ENCODE results near the gene GPR84. TPM values are rescaled to one million over a fixed set of nuclear protein-coding genes. Genes with fewer than 3 reads are reported as not detected.

Gene GPR84
- total and polyA plus RNA-seq, 9 of the 15 experiments (the other 6 are each of a cell fraction or from before 2014, with no cell fraction given): 0.07 to 0.18 (median 0.11) TPM; not detected in 5

DNA sequence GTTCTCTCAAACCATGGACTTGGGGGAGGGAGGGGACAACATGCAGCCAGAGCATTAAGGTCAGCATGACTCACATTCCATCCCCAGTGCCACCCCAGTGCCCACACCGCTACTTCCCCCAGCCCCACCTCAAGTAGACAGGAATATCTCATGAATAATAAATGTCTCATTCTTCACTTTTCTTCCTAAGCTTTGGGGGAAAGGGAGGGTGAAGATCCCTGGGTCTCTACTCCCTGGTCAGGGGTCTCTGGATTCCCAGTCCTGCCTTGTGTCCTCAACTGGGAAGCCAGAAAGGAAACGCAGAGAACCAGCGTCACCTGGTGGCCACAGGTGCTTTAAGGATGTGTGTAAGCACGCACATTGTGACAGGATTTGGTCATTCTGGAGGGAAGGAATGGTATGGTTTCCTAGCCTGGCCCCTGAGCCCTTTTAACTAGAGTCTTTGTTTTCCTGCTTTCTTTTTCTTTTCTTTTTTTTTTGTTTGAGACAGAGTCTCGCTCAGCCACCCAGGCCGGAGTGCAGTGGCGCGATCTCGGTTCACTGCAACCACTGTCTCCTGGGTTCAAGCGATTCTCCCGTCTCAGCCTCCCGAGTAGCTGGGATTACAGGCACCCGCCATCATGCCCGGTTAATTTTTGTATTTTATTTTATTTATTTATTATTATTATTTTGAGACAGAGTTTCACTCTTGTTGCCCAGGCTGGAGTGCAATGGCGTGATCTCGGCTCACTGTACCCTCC lies 3.4 kb downstream of the GPR84 start (continued):
- TF ChIP-seq, protein P1, sequence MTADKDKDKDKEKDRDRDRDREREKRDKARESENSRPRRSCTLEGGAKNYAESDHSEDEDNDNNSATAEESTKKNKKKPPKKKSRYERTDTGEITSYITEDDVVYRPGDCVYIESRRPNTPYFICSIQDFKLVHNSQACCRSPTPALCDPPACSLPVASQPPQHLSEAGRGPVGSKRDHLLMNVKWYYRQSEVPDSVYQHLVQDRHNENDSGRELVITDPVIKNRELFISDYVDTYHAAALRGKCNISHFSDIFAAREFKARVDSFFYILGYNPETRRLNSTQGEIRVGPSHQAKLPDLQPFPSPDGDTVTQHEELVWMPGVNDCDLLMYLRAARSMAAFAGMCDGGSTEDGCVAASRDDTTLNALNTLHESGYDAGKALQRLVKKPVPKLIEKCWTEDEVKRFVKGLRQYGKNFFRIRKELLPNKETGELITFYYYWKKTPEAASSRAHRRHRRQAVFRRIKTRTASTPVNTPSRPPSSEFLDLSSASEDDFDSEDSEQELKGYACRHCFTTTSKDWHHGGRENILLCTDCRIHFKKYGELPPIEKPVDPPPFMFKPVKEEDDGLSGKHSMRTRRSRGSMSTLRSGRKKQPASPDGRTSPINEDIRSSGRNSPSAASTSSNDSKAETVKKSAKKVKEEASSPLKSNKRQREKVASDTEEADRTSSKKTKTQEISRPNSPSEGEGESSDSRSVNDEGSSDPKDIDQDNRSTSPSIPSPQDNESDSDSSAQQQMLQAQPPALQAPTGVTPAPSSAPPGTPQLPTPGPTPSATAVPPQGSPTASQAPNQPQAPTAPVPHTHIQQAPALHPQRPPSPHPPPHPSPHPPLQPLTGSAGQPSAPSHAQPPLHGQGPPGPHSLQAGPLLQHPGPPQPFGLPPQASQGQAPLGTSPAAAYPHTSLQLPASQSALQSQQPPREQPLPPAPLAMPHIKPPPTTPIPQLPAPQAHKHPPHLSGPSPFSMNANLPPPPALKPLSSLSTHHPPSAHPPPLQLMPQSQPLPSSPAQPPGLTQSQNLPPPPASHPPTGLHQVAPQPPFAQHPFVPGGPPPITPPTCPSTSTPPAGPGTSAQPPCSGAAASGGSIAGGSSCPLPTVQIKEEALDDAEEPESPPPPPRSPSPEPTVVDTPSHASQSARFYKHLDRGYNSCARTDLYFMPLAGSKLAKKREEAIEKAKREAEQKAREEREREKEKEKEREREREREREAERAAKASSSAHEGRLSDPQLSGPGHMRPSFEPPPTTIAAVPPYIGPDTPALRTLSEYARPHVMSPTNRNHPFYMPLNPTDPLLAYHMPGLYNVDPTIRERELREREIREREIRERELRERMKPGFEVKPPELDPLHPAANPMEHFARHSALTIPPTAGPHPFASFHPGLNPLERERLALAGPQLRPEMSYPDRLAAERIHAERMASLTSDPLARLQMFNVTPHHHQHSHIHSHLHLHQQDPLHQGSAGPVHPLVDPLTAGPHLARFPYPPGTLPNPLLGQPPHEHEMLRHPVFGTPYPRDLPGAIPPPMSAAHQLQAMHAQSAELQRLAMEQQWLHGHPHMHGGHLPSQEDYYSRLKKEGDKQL (CRISPR knock-in tag; IDR thresholded peaks at IDR 0.05; ENCODE audit: borderline replicate concordance): no peak
- TF ChIP-seq, protein P2, sequence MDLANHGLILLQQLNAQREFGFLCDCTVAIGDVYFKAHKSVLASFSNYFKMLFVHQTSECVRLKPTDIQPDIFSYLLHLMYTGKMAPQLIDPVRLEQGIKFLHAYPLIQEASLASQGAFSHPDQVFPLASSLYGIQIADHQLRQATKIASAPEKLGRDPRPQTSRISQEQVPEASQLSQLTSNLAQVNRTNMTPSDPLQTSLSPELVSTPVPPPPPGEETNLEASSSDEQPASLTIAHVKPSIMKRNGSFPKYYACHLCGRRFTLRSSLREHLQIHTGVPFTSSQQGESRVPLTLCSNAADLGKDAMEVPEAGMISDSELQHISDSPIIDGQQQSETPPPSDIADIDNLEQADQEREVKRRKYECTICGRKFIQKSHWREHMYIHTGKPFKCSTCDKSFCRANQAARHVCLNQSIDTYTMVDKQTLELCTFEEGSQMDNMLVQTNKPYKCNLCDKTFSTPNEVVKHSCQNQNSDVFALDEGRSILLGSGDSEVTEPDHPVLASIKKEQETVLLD (IDR thresholded peaks at IDR 0.05): peak; percentile 67; the same call in 1 of the 2 replicates
- TF ChIP-seq HDAC1 (IDR thresholded peaks at IDR 0.05) (peak in 1 of 2 experiments; percentile 53; a peak in 1 of 4 replicates), TEAD1 (CRISPR knock-in tag; IDR thresholded peaks at IDR 0.05) (0 out of 4 replicates have a peak, but pooled peaks of 1 of the 2 experiments have one; percentile 31), SMC3 (conservative IDR thresholded peaks at IDR 0.05; ENCODE audit: insufficient read depth, low read depth, low read length) (peak; percentile 98), GATAD2A (IDR thresholded peaks at IDR 0.05) (peak; percentile 63; the same call in 1 of the 2 replicates), ARID1B (IDR thresholded peaks at IDR 0.05) (0 out of 2 replicates have a peak, but pooled peaks have one; percentile 27), CBX1 (IDR thresholded peaks at IDR 0.05; ENCODE audit: low read depth) (no peak), LCOR (CRISPR knock-in tag; IDR thresholded peaks at IDR 0.05) (0 out of 2 replicates have a peak, but pooled peaks have one; percentile 23)
- TF ChIP-seq, protein P3, sequence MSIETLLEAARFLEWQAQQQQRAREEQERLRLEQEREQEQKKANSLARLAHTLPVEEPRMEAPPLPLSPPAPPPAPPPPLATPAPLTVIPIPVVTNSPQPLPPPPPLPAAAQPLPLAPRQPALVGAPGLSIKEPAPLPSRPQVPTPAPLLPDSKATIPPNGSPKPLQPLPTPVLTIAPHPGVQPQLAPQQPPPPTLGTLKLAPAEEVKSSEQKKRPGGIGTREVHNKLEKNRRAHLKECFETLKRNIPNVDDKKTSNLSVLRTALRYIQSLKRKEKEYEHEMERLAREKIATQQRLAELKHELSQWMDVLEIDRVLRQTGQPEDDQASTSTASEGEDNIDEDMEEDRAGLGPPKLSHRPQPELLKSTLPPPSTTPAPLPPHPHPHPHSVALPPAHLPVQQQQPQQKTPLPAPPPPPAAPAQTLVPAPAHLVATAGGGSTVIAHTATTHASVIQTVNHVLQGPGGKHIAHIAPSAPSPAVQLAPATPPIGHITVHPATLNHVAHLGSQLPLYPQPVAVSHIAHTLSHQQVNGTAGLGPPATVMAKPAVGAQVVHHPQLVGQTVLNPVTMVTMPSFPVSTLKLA (conservative IDR thresholded peaks at IDR 0.05): peak; percentile 29 to 32; a peak in 2 of 4 replicates
- TF ChIP-seq, protein P4, sequence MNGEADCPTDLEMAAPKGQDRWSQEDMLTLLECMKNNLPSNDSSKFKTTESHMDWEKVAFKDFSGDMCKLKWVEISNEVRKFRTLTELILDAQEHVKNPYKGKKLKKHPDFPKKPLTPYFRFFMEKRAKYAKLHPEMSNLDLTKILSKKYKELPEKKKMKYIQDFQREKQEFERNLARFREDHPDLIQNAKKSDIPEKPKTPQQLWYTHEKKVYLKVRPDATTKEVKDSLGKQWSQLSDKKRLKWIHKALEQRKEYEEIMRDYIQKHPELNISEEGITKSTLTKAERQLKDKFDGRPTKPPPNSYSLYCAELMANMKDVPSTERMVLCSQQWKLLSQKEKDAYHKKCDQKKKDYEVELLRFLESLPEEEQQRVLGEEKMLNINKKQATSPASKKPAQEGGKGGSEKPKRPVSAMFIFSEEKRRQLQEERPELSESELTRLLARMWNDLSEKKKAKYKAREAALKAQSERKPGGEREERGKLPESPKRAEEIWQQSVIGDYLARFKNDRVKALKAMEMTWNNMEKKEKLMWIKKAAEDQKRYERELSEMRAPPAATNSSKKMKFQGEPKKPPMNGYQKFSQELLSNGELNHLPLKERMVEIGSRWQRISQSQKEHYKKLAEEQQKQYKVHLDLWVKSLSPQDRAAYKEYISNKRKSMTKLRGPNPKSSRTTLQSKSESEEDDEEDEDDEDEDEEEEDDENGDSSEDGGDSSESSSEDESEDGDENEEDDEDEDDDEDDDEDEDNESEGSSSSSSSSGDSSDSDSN (IDR thresholded peaks at IDR 0.05; ENCODE audit: borderline replicate concordance in 1 of 2, low read depth in 2 of 2, low read length in 2 of 2): 0 out of 4 replicates have a peak, but pooled peaks of 1 of the 2 experiments have one; percentile 47
- TF ChIP-seq, protein P5, sequence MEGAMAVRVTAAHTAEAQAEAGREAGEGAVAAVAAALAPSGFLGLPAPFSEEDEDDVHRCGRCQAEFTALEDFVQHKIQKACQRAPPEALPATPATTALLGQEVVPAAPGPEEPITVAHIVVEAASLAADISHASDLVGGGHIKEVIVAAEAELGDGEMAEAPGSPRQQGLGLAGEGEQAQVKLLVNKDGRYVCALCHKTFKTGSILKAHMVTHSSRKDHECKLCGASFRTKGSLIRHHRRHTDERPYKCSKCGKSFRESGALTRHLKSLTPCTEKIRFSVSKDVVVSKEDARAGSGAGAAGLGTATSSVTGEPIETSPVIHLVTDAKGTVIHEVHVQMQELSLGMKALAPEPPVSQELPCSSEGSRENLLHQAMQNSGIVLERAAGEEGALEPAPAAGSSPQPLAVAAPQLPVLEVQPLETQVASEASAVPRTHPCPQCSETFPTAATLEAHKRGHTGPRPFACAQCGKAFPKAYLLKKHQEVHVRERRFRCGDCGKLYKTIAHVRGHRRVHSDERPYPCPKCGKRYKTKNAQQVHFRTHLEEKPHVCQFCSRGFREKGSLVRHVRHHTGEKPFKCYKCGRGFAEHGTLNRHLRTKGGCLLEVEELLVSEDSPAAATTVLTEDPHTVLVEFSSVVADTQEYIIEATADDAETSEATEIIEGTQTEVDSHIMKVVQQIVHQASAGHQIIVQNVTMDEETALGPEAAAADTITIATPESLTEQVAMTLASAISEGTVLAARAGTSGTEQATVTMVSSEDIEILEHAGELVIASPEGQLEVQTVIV (CRISPR knock-in tag; IDR thresholded peaks at IDR 0.05; ENCODE audit: borderline replicate concordance): no peak

All from K562 (cell line).